ENCODE results near the gene ELMO3. TPM values are rescaled to one million over a fixed set of nuclear protein-coding genes. Genes with fewer than 3 reads are reported as not detected.

ELMO3 gene
- total RNA-seq, 1 donor from 2014 or later = 17.5 TPM

DNA sequence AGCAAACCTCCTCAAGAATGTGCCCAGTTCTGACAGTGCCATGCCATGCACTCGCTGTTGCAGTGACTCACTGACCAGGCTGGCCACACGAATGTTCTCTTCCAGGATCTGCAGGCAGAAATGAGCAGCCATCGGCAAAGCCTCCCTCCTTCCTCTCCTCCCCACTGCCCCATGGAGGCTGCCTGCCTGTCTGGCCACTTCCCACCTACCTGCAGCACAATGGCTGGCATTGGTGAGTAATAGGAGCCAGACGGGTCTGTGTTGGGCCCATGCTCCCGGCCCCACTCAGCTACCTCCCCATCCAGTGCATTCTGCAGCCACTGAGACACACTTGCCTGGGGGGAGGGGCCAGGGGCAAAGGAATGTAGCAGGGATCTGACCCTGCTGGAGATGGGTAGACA lies 12.4 kb upstream of the ELMO3 start:
- ATAC-seq = no peak
- DNase-seq = no peak
- H3K4me3 ChIP-seq = no peak overlapping the region
- intact Hi-C loops (cut with DNase I) = no loop called here
- no peak for TF ChIP-seq CTCF (IDR thresholded peaks at IDR 0.05)
- no peaks in the 10 kb centered on the region for H3K9me3 ChIP-seq
- no peaks in the 10 kb centered on the region for H3K36me3 ChIP-seq
- H3K27ac ChIP-seq = no peak overlapping the region
- H3K4me1 ChIP-seq = peaks cover 27% of the 10 kb centered on the region
- no peaks in the 10 kb centered on the region for H3K27me3 ChIP-seq

- no peaks in the 10 kb centered on the region for H3K36me3 ChIP-seq
- no peak overlapping the region for H3K4me3 ChIP-seq
- ATAC-seq (no peak), DNase-seq (no peak)
- peaks cover 30% of the 10 kb centered on the region for H3K4me1 ChIP-seq
- H3K9me3 ChIP-seq = no peaks in the 10 kb centered on the region
- no peaks in the 10 kb centered on the region for H3K27me3 ChIP-seq
- intact Hi-C loops (cut with DNase I) = no loop called here
- H3K27ac ChIP-seq = no peak overlapping the region
- TF ChIP-seq CTCF (IDR thresholded peaks at IDR 0.05) = no peak
These were observed 11.6 kb upstream of the ELMO3 start for GRCh38 chr16:67187175-67187890.

DNA sequence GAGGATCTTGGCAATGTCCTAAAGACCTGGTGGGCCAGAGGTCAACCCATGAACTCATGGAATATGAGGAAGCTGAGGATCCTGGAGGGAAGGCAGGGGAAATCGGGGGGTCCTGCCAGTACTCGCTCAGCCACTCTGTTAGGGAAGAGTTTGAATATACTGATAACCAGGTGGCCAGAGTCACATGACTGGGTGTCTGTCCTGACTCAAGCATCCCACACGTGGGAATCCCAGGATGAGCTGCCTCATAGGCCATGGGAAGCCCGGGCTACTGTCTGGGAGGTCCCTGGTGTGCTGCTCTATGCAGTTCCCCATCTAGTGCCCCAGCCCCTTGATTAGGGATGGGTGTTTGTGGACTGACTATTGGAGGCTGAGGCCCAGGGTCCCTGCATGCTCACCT lies 10.6 kb upstream of the ELMO3 start:
- DNase-seq (no peak), ATAC-seq (no peak)
- no peaks in the 10 kb centered on the region for H3K27me3 ChIP-seq
- no peaks in the 10 kb centered on the region for H3K9me3 ChIP-seq
- peaks cover 35% of the 10 kb centered on the region for H3K4me1 ChIP-seq
- no peak overlapping the region for H3K4me3 ChIP-seq
- no peak overlapping the region for H3K27ac ChIP-seq
- intact Hi-C loops (cut with DNase I) = no loop called here
- peaks cover 2% of the 10 kb centered on the region for H3K36me3 ChIP-seq
- no peak for TF ChIP-seq CTCF (IDR thresholded peaks at IDR 0.05)

GRCh38 chr16:67188798-67189197 lies 10.1 kb upstream of the ELMO3 start:
- H3K36me3 ChIP-seq = peaks cover 7% of the 10 kb centered on the region
- H3K27ac ChIP-seq = no peak overlapping the region
- H3K4me3 ChIP-seq = no peak overlapping the region
- DNase-seq (no peak), ATAC-seq (no peak)
- H3K27me3 ChIP-seq = no peaks in the 10 kb centered on the region
- intact Hi-C loops (cut with DNase I) = no loop called here
- H3K4me1 ChIP-seq = peaks cover 39% of the 10 kb centered on the region
- no peaks in the 10 kb centered on the region for H3K9me3 ChIP-seq
- no peak for TF ChIP-seq CTCF (IDR thresholded peaks at IDR 0.05)

DNA sequence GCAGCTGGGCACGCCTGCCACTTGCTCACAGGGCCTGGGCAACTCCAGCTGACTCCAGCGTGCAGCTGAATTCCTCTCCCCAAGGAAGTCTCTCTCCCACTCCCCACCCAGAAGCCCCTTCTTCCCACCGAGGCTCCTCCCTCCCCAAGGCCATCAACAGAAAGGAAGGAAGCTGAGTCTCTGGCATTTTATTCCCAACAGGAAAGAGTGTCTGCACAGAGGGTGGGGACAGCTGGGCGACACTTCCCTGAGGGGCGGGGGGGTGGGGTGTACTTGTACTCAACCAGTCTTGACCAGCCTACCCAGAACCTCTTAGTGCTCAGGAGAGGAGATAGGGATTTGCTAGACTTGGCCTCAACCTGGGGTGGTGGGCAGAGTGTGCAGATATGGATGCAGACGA lies 8.9 kb upstream of the ELMO3 start, which contains the start of gene EXOC3L1:
Gene EXOC3L1, minus strand, starts transcription at position 96 of the 400 bp plus-strand sequence. CDS start 460 bp downstream, outside the sequence.
- Histone ChIP-seq H3K4me3 (peak within 1 kb of the TSS; percentile 36), H3K27ac (peak within 1 kb of the TSS; percentile 51), H3K4me1 (peaks cover 36% of the 10 kb centered on the region), H3K36me3 (peaks cover 19% of the 10 kb centered on the region), H3K9me3 (no peaks in the 10 kb centered on the region), H3K27me3 (no peaks in the 10 kb centered on the region)
- DNase-seq (no peak), ATAC-seq (no peak)
- TF ChIP-seq CTCF (IDR thresholded peaks at IDR 0.05) = no peak
- intact Hi-C loops (cut with DNase I) = no loop called here

All from upper lobe of right lung (tissue), 1 donor.